B cell (primary cell): ENCODE data around the gene SLC2A4. TPM values are rescaled to one million over a fixed set of nuclear protein-coding genes. Genes with fewer than 3 reads are reported as not detected.

ENCODE experiments used
- ATAC-seq: fragments of 200-7000 bp; cut with Tn5 transposase; one replicate; pipeline ENCODE4 v1.10.0; 2021; ENCODE audit warnings: low read depth, mild to moderate bottlenecking, moderate number of reproducible peaks, moderate library complexity
- CTCF ChIA-PET: fragments of 350-600 bp; sonication (Branson Sonifier 250); formaldehyde crosslinking; loops from one replicate; lab custom pipeline; 2021; ENCODE audit warnings: antibody characterized with exemption, inconsistent platforms; lab: Charles Lee
- POLR2A ChIA-PET: fragments of 350-600 bp; sonication (Branson Sonifier 250); formaldehyde crosslinking; loops from one replicate; lab custom pipeline; 2021; ENCODE audit warnings: antibody characterized with exemption; lab: Charles Lee
- DNase-seq: peaks from one replicate; pipeline ENCODE4 v3.0.0; 2013
- H2AFZ ChIP-seq: 2 replicates; pipeline ENCODE4 v1.6.1; 2012; ENCODE audit warnings: mild to moderate bottlenecking, low read depth, low read length; ENCODE audit not compliant: insufficient read depth, poor library complexity, severe bottlenecking
- H3K27ac ChIP-seq, 2 donors: 1 replicate in 1 of 2; 2 replicates in 1 of 2; pipeline ENCODE4 v1.5.1; 2012 to 2013; ENCODE audit warnings: low read length in 2 of 2, mild to moderate bottlenecking in 2 of 2, moderate library complexity in 1 of 2
- H3K27me3 ChIP-seq, 4 experiments: fragments of 200-600 bp in 1 of 4; sonication (generic) in 1 of 4; replicated peaks in 1 of 4; 1 replicate in 2 of 4; 2 replicates in 2 of 4; pipeline versions ENCODE4 v1.6.1 to v1.7.0; 2013 to 2016; ENCODE audit warnings: low read length in 3 of 4, mild to moderate bottlenecking in 2 of 4, mixed read lengths in 1 of 4, moderate library complexity in 1 of 4; ENCODE audit not compliant: insufficient read depth in 4 of 4, control insufficient read depth in 3 of 4; ENCODE audit errors: control extremely low read depth in 1 of 4
- H3K36me3 ChIP-seq, 2 experiments: replicated peaks in 1 of 2; 1 replicate in 1 of 2; 2 replicates in 1 of 2; pipeline versions ENCODE4 v1.6.1 to v1.7.1; 2013; ENCODE audit warnings: low read length in 1 of 2; ENCODE audit not compliant: insufficient read depth in 2 of 2, control insufficient read depth in 1 of 2; ENCODE audit errors: control extremely low read depth in 1 of 2, extremely low read depth in 1 of 2
- H3K4me1 ChIP-seq, 2 donors: fragments of 200-600 bp in 1 of 2; sonication (generic) in 1 of 2; 1 replicate in 1 of 2; 2 replicates in 1 of 2; pipeline versions ENCODE4 v1.5.1 to v1.6.1; 2013 to 2017; ENCODE audit warnings: low read length in 2 of 2; ENCODE audit not compliant: control insufficient read depth in 2 of 2, insufficient read depth in 2 of 2
- H3K4me2 ChIP-seq: replicated peaks from 2 replicates; pipeline ENCODE3; 2012; ENCODE audit warnings: mild to moderate bottlenecking, low read depth, low read length; ENCODE audit not compliant: poor library complexity, severe bottlenecking
- H3K4me3 ChIP-seq, 5 experiments: fragments of 200-600 bp in 1 of 5; sonication (generic) in 1 of 5; 1 replicate in 3 of 5; 2 replicates in 2 of 5; pipeline versions ENCODE4 v1.5.1 to v1.7.0; 2011 to 2016; ENCODE audit warnings: low read length in 4 of 5, mild to moderate bottlenecking in 4 of 5, low read depth in 2 of 5, control low read depth in 1 of 5, moderate library complexity in 1 of 5; ENCODE audit not compliant: insufficient read depth in 1 of 5; ENCODE audit errors: control extremely low read depth in 1 of 5, extremely low read depth in 1 of 5
- H3K79me2 ChIP-seq: fragments of 200-600 bp; sonication (generic); one replicate; pipeline ENCODE4 v1.6.0; 2016; ENCODE audit warnings: low read length; ENCODE audit not compliant: control insufficient read depth, insufficient read depth
- H3K9ac ChIP-seq: fragments of 200-600 bp; sonication (generic); 2 replicates; pipeline ENCODE4 v1.6.1; 2017; ENCODE audit warnings: mild to moderate bottlenecking, low read length, moderate library complexity
- H3K9me3 ChIP-seq, 3 donors: one replicate each; pipeline versions ENCODE4 v1.6.1 to v1.7.1; 2013; ENCODE audit warnings: low read length in 2 of 3; ENCODE audit not compliant: control insufficient read depth in 2 of 3, insufficient read depth in 1 of 3; ENCODE audit errors: control extremely low read depth in 1 of 3
- H4K20me1 ChIP-seq: 2 replicates; pipeline ENCODE4 v1.6.0; 2012; ENCODE audit warnings: mild to moderate bottlenecking, low read length; ENCODE audit not compliant: insufficient read depth, control insufficient read depth, poor library complexity, severe bottlenecking
- H3K27ac Mint-ChIP-seq: one replicate; pipeline ENCODE4 v1.8.0; 2021; ENCODE audit warnings: mixed read lengths
- H3K27me3 Mint-ChIP-seq: one replicate; pipeline ENCODE4 v1.8.0; 2021; ENCODE audit warnings: mixed read lengths
- H3K4me1 Mint-ChIP-seq: one replicate; pipeline ENCODE4 v1.8.0; 2021; ENCODE audit warnings: mixed read lengths
- H3K4me3 Mint-ChIP-seq: one replicate; pipeline ENCODE4 v1.8.0; 2021; ENCODE audit warnings: mixed read lengths
- H3K9me3 Mint-ChIP-seq: one replicate; pipeline ENCODE4 v1.8.0; 2022; ENCODE audit warnings: mixed read lengths; ENCODE audit not compliant: insufficient read depth
- EZH2 ChIP-seq: IDR thresholded peaks from 2 replicates; pipeline ENCODE4 v1.6.1; 2012; ENCODE audit warnings: borderline replicate concordance, low read depth, mild to moderate bottlenecking, moderate library complexity, low read length; ENCODE audit not compliant: insufficient read depth, poor library complexity, severe bottlenecking
- WGBS: methylation state at CpG from one replicate; pipeline ENCODE4 v1.1.5; 2013; ENCODE audit warnings: missing lambda C conversion rate; ENCODE audit not compliant: insufficient coverage; 5-methylcytosine and 5-hydroxymethylcytosine counted together
- intact Hi-C: fragments of 100-400 bp; cut with micrococcal nuclease; formaldehyde crosslinking; loops from one replicate; pipeline ENCODE4 v1.10.0; 2022
- polyA plus RNA-seq: library from polyadenylated mRNA; depleted of rRNA; stranded (reverse); fragments of >200 nt; gene quantifications from 2 replicates; pipeline ENCODE4 v1.2.3, GENCODE V29; 2012
- total RNA-seq, 2 donors: library from RNA; stranded (reverse); fragments of 120-200 nt in 1 of 2; gene quantifications; 1 replicate in 1 of 2; 2 replicates in 1 of 2; pipeline versions ENCODE4 v1.2.3 to v1.2.4, GENCODE V29; 2013 to 2022
- TF ChIP-seq, protein P1 (sequence below): fragments of 200-600 bp; IDR thresholded peaks from one replicate; pipeline ENCODE4 v1.8.0; 2022; ENCODE audit warnings: antibody characterized with exemption, mild to moderate bottlenecking

SLC2A4 gene
- total and polyA plus RNA-seq, 2 donors (not counting 1 experiment from before 2014, with no cell fraction given): not detected

DNA sequence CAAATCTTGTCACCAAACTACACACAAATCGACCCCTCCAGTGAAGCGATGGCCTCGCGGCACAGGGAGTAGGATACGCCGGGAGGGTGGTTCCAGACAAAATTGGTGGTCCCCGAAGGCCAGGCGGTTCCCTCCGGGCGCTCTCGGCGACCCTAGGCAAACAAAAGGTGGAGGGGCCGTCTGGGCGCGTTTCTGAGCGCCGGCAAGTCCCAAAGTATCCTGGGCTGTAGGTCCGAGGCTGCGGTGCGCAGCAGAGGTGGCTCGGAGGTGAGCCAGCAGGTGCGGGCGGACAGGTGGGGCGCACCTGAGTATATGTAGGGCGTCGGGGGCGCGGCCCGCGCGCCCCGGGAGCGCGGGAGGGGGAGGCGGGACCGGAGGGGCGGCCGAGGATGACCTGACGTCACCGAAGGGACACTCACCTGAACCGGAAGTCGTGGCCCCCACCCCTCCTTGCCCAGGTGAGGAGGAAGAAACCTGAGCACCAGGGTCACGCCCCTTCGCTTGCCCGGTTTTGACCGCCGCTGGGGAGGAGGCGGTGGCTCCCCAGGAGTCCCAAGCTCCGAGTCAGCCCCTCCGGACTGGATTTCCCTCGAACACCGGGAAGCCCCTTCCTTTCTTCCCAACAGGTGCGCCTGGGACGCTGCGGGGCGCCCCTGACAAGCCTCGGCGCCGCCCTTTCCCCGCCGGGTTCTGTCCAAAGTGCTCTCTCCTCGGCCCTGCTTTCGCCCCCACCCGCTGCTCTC, 19.2 kb upstream of the SLC2A4 start, which contains the start of gene CLDN7:
TSS of gene CLDN7 (minus strand) at position 287 of the 743 bp plus-strand sequence. CDS start 435 bp downstream, outside the sequence.
- 8% methylated on average over 62 of the region's 64 CpGs for WGBS
- DNase-seq: peak; percentile 50
- peak within 1 kb of the TSS in 1 of 2 donors; percentile 59 for H3K27ac ChIP-seq
- peaks cover 0 to 4% (median 0%) of the 10 kb centered on the region in 3 donors for H3K9me3 ChIP-seq
- H3K27ac Mint-ChIP-seq: peak within 1 kb of the TSS; percentile 66
- peak within 1 kb of the TSS; percentile 99 for H3K4me2 ChIP-seq
- H3K4me1 ChIP-seq: peaks cover 27 to 32% of the 10 kb centered on the region in 2 donors
- no peak for ATAC-seq
- no peaks in the 10 kb centered on the region for H4K20me1 ChIP-seq
- H3K27me3 Mint-ChIP-seq: peaks cover 23% of the 10 kb centered on the region
- ChIA-PET POLR2A (interaction anchor here (0.9 kb wide), 1 partner anchor 24 kb away, joined by 9 read pairs; no protein-coding TSS in a partner anchor), CTCF (no interaction called here)
- no peaks in the 10 kb centered on the region for H3K9me3 Mint-ChIP-seq
- intact Hi-C loops: loop anchor here (2.0 kb wide), 1 partner anchor 18 kb away; the partner anchor contains the start of gene SLC2A4
- peak within 1 kb of the TSS; percentile 66 for H3K9ac ChIP-seq
- peak within 1 kb of the TSS; percentile 96 for H2AFZ ChIP-seq
- H3K4me3 ChIP-seq: peak within 1 kb of the TSS in 4 of 5 experiments; percentile 49 to 71 (median 60)
- H3K4me1 Mint-ChIP-seq: peaks cover 27% of the 10 kb centered on the region
- TF ChIP-seq, protein P1, sequence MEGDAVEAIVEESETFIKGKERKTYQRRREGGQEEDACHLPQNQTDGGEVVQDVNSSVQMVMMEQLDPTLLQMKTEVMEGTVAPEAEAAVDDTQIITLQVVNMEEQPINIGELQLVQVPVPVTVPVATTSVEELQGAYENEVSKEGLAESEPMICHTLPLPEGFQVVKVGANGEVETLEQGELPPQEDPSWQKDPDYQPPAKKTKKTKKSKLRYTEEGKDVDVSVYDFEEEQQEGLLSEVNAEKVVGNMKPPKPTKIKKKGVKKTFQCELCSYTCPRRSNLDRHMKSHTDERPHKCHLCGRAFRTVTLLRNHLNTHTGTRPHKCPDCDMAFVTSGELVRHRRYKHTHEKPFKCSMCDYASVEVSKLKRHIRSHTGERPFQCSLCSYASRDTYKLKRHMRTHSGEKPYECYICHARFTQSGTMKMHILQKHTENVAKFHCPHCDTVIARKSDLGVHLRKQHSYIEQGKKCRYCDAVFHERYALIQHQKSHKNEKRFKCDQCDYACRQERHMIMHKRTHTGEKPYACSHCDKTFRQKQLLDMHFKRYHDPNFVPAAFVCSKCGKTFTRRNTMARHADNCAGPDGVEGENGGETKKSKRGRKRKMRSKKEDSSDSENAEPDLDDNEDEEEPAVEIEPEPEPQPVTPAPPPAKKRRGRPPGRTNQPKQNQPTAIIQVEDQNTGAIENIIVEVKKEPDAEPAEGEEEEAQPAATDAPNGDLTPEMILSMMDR: no peak
- no peak for TF ChIP-seq EZH2
- peak within 1 kb of the TSS; percentile 84 for H3K4me3 Mint-ChIP-seq
- peaks cover 0 to 17% (median 8%) of the 10 kb centered on the region in 4 experiments for H3K27me3 ChIP-seq
- no peaks in the 10 kb centered on the region for H3K79me2 ChIP-seq
- peaks cover 3 to 17% of the 10 kb centered on the region in 2 experiments for H3K36me3 ChIP-seq
